IMR-90 (cell line): ENCODE measurements around the gene TPPP3. TPM values are rescaled to one million over a fixed set of nuclear protein-coding genes. Genes with fewer than 3 reads are reported as not detected.
"Not testable (repeated sequence)": the region's sequence is repeated elsewhere in the genome, so short reads cannot be mapped to it uniquely, and the experiment has no call there.

Experiments used
- ATAC-seq: fragments of 200-7000 bp; cut with Tn5 transposase; 2 replicates; pipeline ENCODE4 v1.9.1; 2020; ENCODE audit warnings: low read depth, mild to moderate bottlenecking, moderate library complexity
- BruUV-seq: library from RNA; stranded (reverse); fragments of 400-500 nt; replicated peaks from 2 replicates; lab custom pipeline; 2021; lab: Mats Ljungman, UMichigan
- CTCF ChIA-PET: fragments of 300-600 bp; formaldehyde crosslinking; extraction: SDS; loops from one replicate; lab custom pipeline; 2021; ENCODE audit warnings: antibody characterized with exemption; lab: Yijun Ruan, JAX
- POLR2A ChIA-PET: fragments of 300-600 bp; sonication (Branson Sonifier 250); formaldehyde crosslinking; loops from one replicate; lab custom pipeline; 2022; ENCODE audit warnings: antibody characterized with exemption; ENCODE audit not compliant: unreplicated experiment; lab: Charles Lee
- DNase-seq: peaks from one replicate; pipeline ENCODE4 v3.0.0; 2013
- H2AFZ ChIP-seq: replicated peaks from 2 replicates; pipeline ENCODE3; 2013; ENCODE audit warnings: low read length, mild to moderate bottlenecking; ENCODE audit not compliant: poor library complexity
- H2AK5ac ChIP-seq: 2 replicates; pipeline ENCODE4 v1.6.1; 2013; ENCODE audit warnings: low read depth, low read length, inconsistent platforms
- H2AK9ac ChIP-seq: replicated peaks from 2 replicates; pipeline ENCODE3; 2013; ENCODE audit warnings: mild to moderate bottlenecking, low read depth, low read length, moderate library complexity; ENCODE audit not compliant: poor library complexity
- H2BK120ac ChIP-seq: 2 replicates; pipeline ENCODE4 v1.6.1; 2013; ENCODE audit warnings: low read depth, low read length, inconsistent platforms
- H2BK15ac ChIP-seq: 3 replicates; pipeline ENCODE4 v1.6.1; 2013; ENCODE audit warnings: low read depth, low read length, inconsistent platforms
- H2BK20ac ChIP-seq: 2 replicates; pipeline ENCODE4 v1.6.1; 2013; ENCODE audit warnings: low read depth, mild to moderate bottlenecking, inconsistent platforms, low read length, moderate library complexity
- H2BK5ac ChIP-seq: 2 replicates; pipeline ENCODE4 v1.6.1; 2013; ENCODE audit warnings: mild to moderate bottlenecking, low read depth, low read length, inconsistent platforms; ENCODE audit not compliant: poor library complexity, severe bottlenecking
- H3K14ac ChIP-seq: replicated peaks from 2 replicates; pipeline ENCODE4 v1.6.1; 2013; ENCODE audit warnings: low read depth, low read length, inconsistent platforms
- H3K18ac ChIP-seq: 2 replicates; pipeline ENCODE4 v1.6.1; 2013; ENCODE audit warnings: low read depth, low read length, control low read depth
- H3K23ac ChIP-seq: 2 replicates; pipeline ENCODE4 v1.6.1; 2013; ENCODE audit warnings: low read depth, low read length, inconsistent platforms
- H3K27ac ChIP-seq: 2 replicates; pipeline ENCODE4 v1.5.1; 2013; ENCODE audit warnings: mild to moderate bottlenecking, control low read depth, low read length; ENCODE audit not compliant: insufficient read depth
- H3K27me3 ChIP-seq: 2 replicates; pipeline ENCODE4 v1.6.1; 2013; ENCODE audit warnings: low read length; ENCODE audit not compliant: control insufficient read depth, insufficient read depth
- H3K36me3 ChIP-seq: 2 replicates; pipeline ENCODE4 v1.6.1; 2013; ENCODE audit warnings: low read length, mixed read lengths; ENCODE audit not compliant: control insufficient read depth, insufficient read depth
- H3K4ac ChIP-seq: 2 replicates; pipeline ENCODE4 v1.6.1; 2013; ENCODE audit warnings: low read depth, low read length, inconsistent platforms
- H3K4me1 ChIP-seq: 2 replicates; pipeline ENCODE4 v1.6.1; 2013; ENCODE audit warnings: low read length, mixed read lengths; ENCODE audit not compliant: control insufficient read depth, insufficient read depth
- H3K4me2 ChIP-seq: 2 replicates; pipeline ENCODE4 v1.6.1; 2013; ENCODE audit warnings: low read depth, mild to moderate bottlenecking, control low read depth, low read length, moderate library complexity
- H3K4me3 ChIP-seq: 2 replicates; pipeline ENCODE4 v1.5.1; 2013; ENCODE audit warnings: low read depth, mild to moderate bottlenecking, control low read depth, low read length, moderate library complexity; ENCODE audit not compliant: insufficient read depth
- H3K56ac ChIP-seq: 2 replicates; pipeline ENCODE4 v1.6.1; 2013; ENCODE audit warnings: low read length, inconsistent platforms; ENCODE audit not compliant: insufficient read depth; ENCODE audit errors: extremely low read depth
- H3K79me1 ChIP-seq, 2 experiments: 2 replicates each; pipeline ENCODE4 v1.6.1; 2013; ENCODE audit warnings: low read length in 2 of 2, inconsistent platforms in 1 of 2, low read depth in 1 of 2
- H3K9ac ChIP-seq: 2 replicates; pipeline ENCODE4 v1.6.1; 2013; ENCODE audit warnings: low read depth, low read length, control low read depth
- H3K9me1 ChIP-seq: 2 replicates; pipeline ENCODE4 v1.6.1; 2013; ENCODE audit warnings: low read length, inconsistent platforms; ENCODE audit not compliant: insufficient read depth
- H3K9me3 ChIP-seq: 2 replicates; pipeline ENCODE4 v1.6.1; 2013; ENCODE audit warnings: low read length; ENCODE audit not compliant: control insufficient read depth, insufficient read depth
- H4K20me1 ChIP-seq: 2 replicates; pipeline ENCODE4 v1.6.1; 2013; ENCODE audit warnings: low read length, inconsistent platforms; ENCODE audit not compliant: insufficient read depth
- H4K5ac ChIP-seq: 2 replicates; pipeline ENCODE4 v1.6.1; 2013; ENCODE audit warnings: mild to moderate bottlenecking, low read depth, low read length, control low read depth
- H4K8ac ChIP-seq, 2 experiments: 2 replicates each; pipeline ENCODE4 v1.6.1; 2013; ENCODE audit warnings: low read depth in 2 of 2, low read length in 2 of 2, control low read depth in 1 of 2, inconsistent platforms in 1 of 2
- H4K91ac ChIP-seq: 2 replicates; pipeline ENCODE4 v1.6.1; 2013; ENCODE audit warnings: low read depth, low read length, inconsistent platforms; ENCODE audit not compliant: insufficient read depth
- WGBS, 2 experiments: methylation state at CpG; one replicate each; pipeline versions ENCODE4 v1.1.5 to v1.1.7; 2013; ENCODE audit warnings: missing lambda C conversion rate in 2 of 2; ENCODE audit not compliant: insufficient read length in 1 of 2; ENCODE audit errors: extremely low coverage in 2 of 2; 5-methylcytosine and 5-hydroxymethylcytosine counted together
- dilution Hi-C: fragments of 300-500 bp; cut with HindIII; formaldehyde crosslinking; loops from one replicate; pipeline ENCODE4 v1.14.3; 2018; ENCODE audit warnings: low sequenced_read_pairs; ENCODE audit not compliant: unreplicated experiment
- in situ Hi-C: fragments of 300-500 bp; cut with MboI; formaldehyde crosslinking; loops from 3 replicates; pipeline ENCODE4 v1.14.3; 2019; ENCODE audit warnings: low sequenced_read_pairs, inconsistent platforms, mixed read lengths
- intact Hi-C: fragments of 100-400 bp; cut with micrococcal nuclease; formaldehyde crosslinking; loops from 2 replicates; pipeline ENCODE4 v1.10.0; 2022
- polyA plus RNA-seq, 3 experiments: library from polyadenylated mRNA; depleted of rRNA; stranded (reverse); fragments of >200 nt; gene quantifications; 2 replicates each; pipeline ENCODE4 v1.2.3, GENCODE V29; 2012; ENCODE audit warnings: low replicate concordance in 1 of 3
- total RNA-seq: library from RNA; depleted of rRNA; stranded (reverse); fragments of >200 nt; gene quantifications from 2 replicates; pipeline ENCODE4 v1.2.3, GENCODE V29; 2012

TPPP3 gene
- total and polyA plus RNA-seq, 2 of the 4 experiments (the other 2 are of a cell fraction), result 0.54 to 2.4 TPM

DNA sequence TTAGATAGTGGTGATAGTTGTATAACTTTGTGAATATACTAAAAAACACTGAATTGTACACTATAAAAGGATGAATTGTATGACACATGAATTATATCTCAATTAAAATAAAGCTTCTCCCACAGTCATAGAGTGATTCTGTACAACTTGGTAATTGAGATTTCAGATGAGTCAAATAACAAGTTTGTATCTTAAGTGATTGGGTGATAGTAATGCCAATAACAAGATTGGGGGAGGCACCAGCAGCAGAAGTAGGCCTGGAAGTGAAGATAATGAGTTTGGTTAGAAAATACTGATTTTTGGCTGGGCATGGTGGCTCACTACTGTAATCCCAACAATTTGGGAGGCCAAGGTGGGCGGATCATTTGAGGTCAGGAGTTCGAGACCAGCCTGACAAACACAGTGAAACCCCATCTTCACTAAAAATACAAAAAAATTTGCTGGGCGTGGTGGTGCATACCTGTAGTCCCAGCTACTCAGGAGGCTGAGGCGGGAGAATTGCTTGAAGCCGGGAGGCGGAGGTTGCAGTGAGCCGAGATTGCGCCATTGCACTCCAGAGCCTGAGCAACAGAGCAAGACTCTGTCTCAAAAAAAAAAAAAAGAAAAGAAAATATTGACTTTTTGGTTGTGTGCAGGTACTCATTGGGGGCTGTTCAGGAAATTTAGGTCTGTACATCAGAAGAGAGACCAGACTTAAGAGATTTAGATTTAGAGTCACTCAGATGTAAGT is 33.6 kb downstream of the TPPP3 start:
- H3K4me2 ChIP-seq, intact Hi-C loops, H4K20me1 ChIP-seq, H3K4me1 ChIP-seq, H2AFZ ChIP-seq, H3K18ac ChIP-seq, dilution Hi-C loops, H3K9ac ChIP-seq, H3K36me3 ChIP-seq, H3K4ac ChIP-seq, POLR2A ChIA-PET, ATAC-seq, H4K5ac ChIP-seq, H3K9me1 ChIP-seq, H4K8ac ChIP-seq, H3K56ac ChIP-seq, in situ Hi-C loops, H2BK120ac ChIP-seq, H2AK9ac ChIP-seq, H3K9me3 ChIP-seq, H2BK20ac ChIP-seq, BruUV-seq, H2BK5ac ChIP-seq, H2AK5ac ChIP-seq, H3K14ac ChIP-seq, H3K4me3 ChIP-seq, CTCF ChIA-PET, H3K79me1 ChIP-seq, H3K23ac ChIP-seq, H2BK15ac ChIP-seq, H4K91ac ChIP-seq, H3K27ac ChIP-seq, DNase-seq: not testable (repeated sequence)
- peaks cover 39% of the 10 kb centered on the region for H3K27me3 ChIP-seq
- WGBS, 2 experiments, result 100% methylated on average over 3 of the region's 8 CpGs; no CpG with 5 or more reads in 1 of the 2 experiments
